ENCODE measurements around the gene FAM210A.
"Not testable (repeated sequence)": the region's sequence is repeated elsewhere in the genome, so short reads cannot be mapped to it uniquely, and the experiment has no call there.

The FAM210A gene

DNA sequence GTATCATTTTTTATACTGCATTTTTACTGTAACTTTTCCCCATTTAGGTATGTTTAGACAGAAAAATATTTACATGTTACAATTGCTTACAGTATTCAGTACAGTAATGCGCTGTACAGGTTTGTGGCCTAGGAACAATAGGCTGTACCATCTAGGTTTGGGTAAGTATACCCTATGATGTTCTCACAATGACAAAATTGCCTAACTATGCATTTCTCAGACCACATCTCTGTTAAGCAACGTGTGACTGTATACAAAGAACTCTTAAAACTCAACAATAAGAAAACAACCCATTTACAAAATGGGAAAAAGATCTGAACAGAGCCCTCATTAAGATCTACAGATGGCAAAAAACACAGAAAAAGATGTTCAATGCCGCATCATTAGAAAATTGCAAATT lies 29.4 kb downstream of the FAM210A start:
- DNase-seq, result no peak

DNA sequence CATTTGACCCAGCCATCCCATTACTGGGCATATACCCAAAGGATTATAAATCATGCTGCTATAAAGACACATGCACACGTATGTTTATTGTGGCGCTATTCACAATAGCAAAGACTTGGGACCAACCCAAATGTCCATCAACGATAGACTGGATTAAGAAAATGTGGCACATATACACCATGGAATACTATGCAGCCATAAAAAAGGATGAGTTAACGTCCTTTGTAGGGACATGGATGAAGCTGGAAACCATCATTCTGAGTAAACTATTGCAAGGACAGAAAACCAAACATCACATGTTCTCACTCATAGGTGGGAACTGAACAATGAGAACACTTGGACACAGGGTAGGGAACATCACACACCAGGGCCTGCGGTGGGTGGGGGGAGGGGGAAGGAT lies 31.0 kb downstream of the FAM210A start:
- DNase-seq, result not testable (repeated sequence)

DNA sequence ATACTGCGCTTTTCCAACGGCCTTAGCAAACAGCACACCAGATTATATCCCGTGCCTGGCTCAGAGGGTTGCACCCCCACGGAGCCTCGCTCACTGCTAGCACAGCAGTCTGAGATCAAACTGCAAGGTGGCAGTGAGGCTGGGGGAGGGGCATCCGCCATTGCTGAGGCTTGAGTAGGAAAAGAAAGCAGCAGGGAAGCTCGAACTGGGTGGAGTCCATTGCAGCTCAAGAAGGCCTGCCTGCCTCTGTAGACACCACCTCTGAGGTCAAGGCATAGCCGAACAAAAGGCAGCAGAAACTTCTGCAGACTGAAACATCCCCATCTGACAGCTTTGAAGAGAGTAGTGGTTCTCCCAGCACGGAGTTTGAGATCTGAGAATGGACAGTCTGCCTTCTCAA lies 36.3 kb downstream of the FAM210A start:
- not testable (repeated sequence) for DNase-seq

DNA sequence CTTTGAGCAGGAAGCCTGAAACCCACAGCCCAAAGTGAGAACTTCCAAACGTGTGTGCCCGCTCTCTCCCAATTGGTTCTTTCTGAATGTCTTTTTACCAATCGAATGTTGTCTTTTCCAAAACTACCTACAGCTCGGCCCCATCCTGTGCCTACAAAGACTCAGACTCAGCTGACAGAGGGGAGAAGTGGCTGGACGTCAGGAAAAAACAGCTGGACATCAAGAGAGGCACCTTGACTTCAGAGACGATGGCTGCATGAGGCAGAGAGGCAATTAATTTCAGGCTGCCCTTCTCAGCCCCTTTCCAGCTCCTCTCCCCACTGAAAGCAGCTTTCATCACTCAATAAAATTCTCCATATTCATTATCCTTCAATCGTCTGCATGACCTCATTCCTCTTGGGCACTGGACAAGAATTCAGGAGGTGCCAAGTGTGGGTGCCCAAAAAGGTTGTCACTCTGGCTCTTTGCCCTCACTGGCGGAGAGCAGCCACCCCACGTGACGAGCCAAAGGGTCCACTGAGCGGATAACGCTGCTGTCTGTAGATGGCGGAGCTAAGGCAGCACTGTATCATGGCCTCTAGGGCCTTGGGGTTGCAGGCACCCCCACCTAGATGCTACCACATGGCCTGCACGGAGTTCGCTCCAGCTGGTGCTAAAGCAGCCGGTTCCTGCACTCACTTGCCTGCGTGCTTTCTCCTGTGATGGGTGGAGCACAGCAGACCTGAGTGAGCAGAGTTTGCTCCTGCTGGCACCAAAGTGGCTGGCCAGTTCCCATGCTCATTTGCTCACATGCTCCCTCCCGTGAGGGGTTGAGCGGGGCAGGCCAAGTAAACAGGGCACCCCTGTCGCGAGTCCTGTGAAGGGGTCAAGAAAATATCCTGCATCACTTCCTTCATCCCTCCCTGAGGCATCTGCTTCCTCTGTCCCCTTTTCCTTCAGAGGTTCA lies 37.9 kb downstream of the FAM210A start:
- no peak for DNase-seq

DNA sequence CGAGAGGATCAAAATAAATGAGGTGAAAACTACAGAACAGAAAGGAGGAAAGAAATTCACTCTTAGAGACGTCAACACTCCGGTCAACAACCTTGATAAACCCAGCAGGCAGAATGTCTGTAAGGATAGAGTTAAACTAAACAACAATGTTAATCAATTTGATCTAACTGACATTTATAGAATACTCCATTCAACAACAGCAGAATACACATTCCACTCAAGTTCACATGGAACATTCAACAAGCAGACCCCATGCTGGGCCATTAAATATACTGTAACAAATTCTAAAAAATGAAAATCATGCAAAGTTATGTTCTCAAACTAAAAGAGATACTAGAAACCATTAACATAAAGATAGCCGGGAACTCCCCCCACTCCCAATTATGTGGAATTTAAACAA lies 41.8 kb downstream of the FAM210A start:
- DNase-seq, result no peak

DNA sequence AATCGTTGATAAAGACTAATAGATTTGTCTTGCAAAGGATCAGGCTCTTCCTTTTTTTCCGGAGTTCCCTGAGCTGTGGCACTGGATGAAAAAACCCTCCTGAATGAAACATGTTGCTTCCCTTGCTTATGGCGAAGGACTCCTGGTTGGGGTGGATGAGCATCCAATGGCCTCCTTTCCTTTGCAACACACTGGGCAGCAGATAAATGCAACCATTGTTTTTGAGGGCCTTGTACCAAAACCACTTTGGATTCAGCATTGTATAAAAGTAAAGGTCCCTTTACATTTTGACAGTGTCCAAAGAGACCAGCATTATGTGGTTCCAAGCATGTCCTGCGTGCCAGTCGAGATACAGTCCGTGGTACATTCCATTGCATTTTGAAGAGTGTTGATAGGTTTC lies 44.7 kb downstream of the FAM210A start:
- DNase-seq, result no peak

DNA sequence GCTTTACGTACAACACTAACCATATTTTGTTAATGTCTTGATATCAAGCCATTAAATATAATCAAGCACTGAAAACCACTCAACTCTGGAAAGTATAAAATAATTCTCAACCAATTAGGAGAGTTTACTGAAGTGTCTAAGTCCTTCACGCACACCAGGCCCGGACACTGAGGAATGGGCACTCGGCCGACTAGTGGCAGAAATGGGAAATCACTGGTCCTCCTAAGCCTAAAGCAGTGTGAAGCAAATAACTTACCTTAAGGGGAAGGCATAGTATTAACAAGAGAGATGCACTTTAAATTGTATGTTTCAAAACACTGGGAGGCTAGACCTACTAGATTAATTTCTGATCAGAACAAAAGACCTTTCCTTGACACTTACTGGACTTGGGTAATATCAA lies 45.7 kb downstream of the FAM210A start:
- no peak for DNase-seq

DNA sequence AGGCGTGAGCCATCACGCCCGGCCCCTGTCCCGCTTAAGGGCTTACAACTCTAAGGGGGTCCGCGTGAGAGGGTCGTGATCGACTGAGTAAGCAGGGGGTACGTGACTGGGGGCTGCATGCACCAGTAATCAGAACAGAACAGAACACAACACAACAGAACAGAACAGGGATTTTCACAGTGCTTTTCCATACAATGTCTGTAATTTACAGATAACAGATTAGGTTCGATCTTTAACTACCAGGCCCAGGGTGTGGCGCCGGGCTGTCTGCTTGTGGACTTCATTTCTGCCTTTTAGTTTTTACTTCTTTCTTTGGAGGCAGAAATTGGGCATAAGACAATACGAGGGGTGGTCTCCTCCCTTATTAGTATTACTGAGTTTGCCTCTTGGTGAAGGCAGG lies 49.0 kb downstream of the FAM210A start:
- not testable (repeated sequence) for DNase-seq

DNA sequence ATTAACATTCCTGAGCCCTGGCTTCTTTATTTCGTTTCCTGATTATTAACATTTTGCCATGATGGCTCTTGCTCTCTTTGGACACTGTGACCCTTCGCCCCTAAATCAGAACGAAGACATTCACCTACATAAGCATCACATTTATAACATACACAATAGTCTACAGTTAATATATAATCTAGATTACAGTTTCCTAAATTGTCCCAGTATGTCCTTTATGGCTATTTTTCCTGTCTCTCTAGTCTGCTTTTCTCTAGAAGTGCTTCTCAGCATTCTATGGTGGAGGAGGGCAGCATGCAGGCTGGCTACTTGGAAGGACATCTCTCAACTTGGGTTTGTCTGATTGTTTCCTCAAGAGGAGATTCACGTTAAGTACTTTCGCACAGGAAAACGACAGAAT lies 49.9 kb downstream of the FAM210A start:
- no peak for DNase-seq

DNA sequence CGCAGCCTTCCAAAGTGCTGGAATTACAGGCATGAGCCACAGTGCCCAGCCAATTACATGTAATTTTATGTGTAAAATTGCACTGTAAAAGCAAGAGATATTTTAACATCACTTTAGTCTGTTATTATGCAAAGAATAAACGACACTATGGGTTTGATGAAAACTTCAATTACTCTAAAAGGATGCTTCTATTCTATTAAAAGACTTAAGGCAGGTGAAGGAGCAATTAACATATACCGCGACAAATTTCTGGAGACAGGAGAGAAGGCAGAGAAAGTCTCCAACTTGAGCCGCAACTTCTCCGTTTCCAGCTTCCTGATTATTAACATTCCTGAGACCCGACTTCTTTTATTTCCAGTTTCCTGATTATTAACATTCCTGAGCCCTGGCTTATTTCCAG lies 53.7 kb downstream of the FAM210A start:
- DNase-seq, result no peak

DNA sequence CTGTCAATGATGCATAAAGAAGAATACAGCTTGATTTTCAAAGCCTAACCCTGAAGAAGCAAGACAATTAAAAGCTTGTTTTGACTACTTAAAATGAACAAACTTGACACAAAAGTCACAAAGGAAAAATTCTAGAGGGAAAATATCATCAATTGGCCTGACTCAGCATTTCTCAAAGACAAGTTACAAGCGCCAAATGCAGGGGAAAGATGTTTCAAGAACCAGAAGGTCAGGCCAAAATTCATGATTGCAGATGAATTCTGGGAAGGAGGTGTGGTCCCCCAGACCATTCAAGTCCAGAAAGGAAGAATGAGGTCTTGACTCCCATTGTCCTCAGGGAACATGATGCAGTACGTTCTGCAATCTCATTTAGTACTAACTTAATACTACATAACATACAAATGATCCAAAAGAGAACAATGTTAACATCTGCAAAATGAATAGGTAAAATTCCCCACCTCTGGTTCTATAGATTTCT lies 64.5 kb downstream of the FAM210A start:
- no peak for DNase-seq

DNA sequence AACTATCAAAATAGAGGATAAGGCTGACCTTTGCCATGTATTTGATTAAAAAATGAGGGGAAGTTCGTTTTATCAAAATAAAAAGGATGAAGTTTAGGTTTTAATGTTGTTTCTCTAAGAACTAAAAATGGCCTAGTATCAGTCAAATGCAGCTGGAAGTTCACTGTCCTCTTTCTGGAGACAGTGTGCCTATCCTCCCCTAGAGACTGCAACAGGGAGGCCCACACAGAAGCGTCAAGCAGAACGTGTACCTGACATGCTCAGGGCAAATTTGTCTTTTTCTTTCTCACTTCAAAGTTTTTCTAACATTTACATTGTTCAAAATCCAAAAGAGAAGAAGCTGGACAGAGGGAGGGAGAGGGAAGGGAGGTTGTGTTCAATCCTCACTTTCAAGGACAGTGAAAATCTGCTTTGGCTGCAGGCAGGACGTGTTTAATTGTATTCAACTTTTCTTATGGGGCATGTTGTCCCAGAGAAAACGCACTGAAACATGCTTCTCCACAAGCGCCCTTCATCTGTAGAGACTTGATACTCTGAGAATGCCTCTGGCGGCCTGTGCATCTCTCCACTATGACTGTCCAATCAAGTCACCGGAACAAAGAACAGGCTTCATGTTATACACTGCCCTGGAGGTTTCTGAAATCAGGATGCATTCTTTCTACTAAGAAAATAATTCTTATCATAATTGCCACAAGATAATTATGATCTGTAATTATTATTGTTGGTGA lies 65.1 kb downstream of the FAM210A start:
- no peak for DNase-seq

DNA sequence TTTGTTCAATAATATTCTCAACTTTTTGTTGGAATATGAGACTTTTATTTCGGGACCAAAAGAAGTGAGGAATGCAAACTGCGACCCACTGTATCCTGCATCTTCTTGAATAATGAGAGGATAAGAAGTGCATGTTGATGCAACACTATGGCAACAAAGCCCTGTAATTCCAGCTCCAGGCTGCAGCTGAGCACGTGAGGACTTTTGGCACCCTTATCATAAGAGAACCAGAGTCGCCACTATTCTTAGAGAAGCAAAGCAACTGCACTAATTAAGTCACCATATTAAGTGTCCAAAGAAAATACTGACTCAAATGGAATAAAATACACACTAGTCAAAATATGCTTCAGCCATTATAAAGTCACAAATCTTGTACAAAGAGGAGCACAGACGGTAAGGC lies 65.8 kb downstream of the FAM210A start:
- no peak for DNase-seq

DNA sequence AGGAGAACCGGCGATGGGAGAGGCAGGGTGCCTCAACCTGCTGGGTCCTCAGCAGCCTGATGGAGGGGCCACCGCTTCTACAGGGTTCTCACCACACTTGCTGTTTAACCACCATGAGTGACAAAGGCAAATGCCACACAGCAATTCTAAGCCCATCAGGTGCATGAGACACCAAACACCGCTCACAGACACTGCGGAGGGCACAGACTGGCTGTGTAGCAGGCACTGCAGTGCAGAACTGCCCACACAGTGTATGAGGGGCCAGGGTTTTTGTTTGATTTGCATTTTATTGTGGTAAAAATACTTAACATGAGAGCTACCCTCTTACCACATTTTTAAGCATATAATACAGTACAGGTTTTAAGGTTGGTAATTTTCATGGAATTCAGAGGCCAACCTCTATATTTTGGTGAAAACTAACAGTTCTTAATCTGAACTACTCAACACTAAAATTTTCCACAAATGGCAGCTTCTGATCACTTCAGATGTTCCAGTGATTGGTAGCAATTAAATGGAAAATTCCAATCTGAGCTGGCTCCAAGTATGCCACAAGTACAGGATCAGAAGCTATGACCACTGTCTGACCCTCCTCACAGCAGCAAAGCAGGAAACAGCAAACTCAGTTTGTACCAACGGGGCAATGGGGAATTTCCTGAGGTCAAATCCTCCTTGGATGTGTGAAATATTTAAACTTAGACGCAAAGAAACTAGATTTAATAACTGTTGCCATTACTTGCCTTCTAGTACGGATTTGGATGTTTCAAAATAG lies 67.7 kb downstream of the FAM210A start:
- no peak for DNase-seq

DNA sequence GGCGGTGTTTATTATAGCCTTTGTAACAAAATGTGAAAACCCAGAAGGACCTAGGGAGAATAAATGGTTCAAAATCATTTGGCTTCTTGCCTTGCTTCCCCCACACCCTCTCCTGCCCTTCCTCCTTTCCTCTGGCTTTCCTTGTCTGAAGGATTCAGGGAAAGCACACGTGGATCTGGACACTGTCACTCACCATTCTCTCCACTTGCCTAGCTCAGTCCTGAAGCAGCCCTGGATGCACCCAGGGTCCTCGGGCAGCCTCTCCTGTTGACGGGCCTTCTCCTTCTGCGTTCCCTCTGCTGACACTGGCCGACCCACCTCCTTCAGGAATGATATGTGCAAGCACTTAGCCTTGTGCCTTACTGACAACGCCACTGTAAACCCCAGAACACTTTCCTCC lies 68.4 kb downstream of the FAM210A start:
- no peak for DNase-seq

DNA sequence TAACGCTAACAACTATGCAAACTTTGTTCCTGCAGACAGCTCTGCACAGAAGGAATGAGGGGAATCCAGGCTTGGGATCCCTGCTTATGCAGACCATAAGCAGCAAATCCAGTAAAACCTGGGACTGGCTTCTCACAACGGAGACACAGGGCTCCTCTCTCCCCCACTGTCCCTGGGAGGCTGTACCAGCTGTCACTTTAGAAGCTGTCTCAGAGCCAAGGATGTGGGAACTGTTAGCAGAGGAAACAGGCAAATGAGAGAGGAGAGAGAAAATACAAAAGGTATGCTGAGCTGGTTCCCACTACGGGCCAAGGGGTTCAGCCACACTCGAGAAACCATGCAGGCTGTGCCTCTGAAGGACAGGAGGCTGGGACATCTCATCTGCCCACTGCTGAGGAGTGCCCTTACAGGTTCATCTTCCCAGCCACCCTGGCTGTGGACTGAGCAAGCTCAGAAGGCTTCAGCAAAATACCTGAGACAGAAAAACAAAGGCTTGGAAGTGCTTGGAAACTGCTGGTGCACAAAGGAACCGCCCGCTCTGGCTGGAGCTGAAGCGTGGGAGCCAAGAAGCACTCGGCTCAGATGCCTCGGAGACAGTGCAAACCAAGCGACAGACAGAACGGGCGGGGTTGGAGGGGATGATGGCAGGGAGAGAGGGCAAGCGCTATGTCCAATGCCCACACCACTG lies 72.5 kb downstream of the FAM210A start:
- no peak for DNase-seq

DNA sequence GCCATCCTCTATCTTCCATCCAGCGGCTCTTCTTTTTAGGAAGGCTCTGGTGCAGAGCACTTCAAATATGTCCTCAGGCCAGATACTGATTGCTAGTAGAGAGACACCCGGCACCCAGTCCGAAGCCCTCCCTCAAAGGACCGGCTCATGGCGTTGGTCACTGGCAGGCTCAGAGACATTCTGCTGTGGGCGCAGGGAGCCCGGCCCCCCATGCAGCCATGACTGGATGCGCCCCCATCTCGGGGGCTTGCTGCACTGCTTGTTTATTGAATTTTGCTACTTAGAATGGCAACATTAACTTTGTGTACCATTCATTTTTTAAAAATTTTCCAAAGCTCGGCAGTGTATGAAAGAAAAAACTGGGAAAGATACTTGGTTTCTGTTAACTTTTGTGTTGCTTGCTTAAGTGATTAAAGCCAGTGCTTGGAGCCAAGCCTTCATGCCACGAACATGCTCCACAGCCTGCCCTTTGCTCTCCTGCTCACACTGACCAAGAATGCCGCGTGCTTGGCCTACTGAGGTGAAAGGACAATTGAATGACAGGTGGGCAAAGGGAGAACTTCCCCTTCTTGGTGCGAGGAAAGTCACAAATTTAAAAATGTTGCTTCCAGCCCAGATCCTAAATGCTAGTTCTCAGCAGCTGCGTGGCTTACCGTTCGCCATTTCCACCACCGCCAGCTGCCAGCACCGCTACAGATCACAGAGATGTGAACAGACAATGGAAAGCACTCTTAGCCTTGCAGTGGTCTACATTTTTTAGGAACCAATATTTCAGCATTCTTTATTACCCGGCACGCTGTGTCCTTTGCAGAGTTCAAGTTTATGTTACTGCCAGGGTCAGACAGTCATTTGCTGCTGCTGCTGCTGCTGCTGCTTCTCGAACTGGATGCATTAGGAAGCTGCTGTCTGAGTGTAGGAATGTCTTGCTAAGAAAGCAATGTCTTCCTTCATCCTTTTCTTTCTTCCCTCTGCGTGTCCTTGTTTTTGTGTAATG lies 76.7 kb downstream of the FAM210A start:
- no peak for DNase-seq

DNA sequence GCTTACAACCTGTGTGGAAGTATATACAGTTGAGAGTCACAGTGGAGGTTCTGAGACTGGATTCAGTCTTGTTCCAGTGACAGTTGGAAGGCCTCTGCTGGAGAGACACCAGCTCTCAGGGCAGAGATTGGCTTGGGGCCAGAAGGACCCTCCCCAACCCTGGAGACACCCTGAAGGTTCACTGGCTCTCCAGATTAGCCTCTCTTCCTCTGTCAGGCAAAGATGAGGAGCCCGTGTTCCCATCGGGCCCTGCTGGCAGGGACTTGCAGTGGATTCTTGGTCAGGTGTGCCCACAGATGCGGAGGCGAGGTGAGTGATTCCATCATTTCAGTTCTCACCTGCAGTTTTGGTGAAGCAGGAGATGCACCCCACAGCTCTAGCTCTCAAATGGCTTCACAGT lies 78.6 kb downstream of the FAM210A start:
- DNase-seq, result no peak

DNA sequence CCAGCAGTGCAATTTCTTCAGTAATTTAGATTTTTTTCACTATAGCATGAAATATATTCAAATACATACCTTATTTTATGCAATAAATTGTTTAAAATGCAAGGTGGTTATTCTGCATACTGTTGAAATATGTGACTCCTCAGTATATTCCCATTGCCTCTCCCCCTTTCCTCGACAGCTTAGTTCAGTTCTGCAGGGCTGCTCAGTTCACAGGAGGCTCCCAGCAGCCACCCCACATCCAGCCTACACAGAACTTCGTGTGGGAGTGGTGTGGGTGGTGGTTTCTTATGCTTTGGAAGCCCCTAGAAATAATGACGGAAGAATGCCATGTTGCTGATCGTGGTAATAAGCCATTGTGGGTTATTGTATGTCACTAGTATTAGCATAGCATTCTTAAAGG lies 79.7 kb downstream of the FAM210A start:
- no peak for DNase-seq

DNA sequence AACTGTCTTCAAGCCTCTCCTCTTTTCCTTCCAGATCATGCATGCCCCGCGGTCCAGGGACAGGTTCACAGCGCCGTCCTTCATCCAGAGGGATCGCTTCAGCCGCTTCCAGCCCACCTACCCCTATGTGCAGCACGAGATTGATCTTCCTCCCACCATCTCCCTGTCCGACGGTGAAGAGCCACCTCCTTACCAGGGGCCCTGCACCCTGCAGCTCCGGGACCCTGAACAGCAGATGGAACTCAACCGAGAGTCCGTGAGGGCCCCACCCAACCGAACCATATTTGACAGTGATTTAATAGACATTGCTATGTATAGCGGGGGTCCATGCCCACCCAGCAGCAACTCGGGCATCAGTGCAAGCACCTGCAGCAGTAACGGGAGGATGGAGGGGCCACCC lies 81.3 kb downstream of the FAM210A start:
- DNase-seq, result no peak

DNA sequence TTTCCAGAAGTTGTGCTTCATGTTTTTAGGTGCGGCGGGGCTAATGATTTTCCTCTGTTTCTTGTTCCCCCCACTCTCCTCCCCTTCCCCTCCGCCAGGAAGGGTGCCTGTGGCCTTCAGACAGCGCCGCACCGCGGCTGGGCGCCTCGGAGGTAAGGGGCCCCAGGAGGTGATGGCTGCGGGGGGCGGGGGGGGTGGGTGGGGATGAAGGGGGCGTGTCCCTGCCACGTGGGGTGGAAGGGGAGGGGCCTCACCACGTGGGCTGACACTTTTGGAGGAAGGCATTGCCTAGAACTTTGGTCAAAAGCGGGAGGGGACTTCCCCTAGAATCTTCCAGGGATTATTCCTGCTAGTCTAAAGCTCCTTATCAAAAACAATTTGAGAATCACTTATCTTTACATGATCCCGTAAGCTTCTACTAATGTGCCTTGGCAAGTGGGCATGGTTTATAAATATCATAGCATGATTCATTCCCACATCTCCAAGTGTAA lies 83.1 kb downstream of the FAM210A start:
- no peak for DNase-seq
